GM19240 (cell line): Measurements from ENCODE around the gene GTPBP2.
"Not testable (repeated sequence)": the region's sequence is repeated elsewhere in the genome, so short reads cannot be mapped to it uniquely, and the experiment has no call there.

Experiments
- DNase-seq: peaks from one replicate; pipeline ENCODE4 v3.0.0; 2011; ENCODE audit warnings: low spot score; ENCODE audit not compliant: insufficient read length

GTPBP2 gene

DNA sequence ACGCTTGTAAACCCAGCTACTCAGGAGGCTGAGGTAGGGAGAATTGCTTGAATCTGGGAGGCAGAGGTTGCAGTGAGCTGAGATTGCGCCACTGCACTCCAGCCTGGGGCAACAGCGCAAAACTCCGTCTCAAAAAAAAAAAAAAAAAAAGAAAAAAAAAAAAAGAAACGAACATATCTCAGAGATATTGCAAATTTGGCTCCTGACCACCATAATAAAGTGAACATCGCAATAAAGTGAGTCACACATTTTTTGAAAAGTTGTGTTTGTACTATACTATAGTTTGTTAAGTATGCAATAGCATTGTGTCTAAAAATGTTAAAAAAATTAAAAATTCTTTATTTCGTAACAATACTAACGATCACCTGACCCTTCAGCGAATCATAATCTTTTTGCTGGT is 29.1 kb upstream of the GTPBP2 start:
- DNase-seq, result no peak

DNA sequence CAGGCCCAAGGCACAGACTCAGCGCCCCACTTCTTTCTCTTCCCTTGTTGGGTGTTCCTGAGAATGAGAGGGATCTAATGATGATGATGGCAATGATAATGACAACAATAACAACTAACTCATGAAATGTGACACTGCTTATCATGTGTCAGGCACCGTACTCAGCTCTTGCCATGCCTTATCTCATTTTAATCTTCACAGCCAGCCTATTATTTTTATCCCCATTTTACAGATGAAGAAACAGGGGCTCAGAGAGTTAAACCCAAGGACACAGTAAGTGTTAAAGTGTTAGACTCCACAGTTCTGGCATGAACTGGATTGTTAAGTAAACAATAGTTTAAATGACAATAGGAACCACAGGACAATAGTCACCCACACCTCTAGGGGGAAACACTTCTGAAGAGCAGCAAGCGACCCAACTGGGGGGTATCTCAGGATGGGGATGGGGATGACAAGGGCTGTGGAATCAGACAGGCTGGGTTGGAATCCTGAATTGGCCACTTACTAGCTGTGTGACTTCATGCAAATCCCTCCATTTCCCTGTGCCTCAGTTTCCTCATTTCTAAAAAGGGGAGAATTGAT is 28.2 kb upstream of the GTPBP2 start:
- DNase-seq, result no peak

DNA sequence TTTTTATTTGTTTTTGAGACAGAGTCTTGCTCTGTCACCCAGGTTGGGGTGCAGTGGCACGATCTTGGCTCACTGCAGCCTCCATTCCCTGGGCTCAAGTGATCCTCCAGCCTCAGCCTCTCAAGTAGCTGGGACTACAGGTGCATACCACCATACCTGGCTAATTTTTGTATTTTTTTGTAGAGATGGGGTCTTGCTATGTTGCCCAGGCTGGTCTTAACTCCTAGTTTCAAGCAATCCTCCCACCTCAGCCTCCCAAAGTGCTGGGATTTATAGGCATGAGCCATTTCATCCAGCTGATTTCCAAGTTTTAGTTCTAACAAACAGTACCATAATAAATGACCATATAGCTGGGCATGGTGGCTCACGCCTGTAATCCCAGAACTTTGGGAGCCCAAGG is 23.8 kb upstream of the GTPBP2 start:
- not testable (repeated sequence) for DNase-seq

DNA sequence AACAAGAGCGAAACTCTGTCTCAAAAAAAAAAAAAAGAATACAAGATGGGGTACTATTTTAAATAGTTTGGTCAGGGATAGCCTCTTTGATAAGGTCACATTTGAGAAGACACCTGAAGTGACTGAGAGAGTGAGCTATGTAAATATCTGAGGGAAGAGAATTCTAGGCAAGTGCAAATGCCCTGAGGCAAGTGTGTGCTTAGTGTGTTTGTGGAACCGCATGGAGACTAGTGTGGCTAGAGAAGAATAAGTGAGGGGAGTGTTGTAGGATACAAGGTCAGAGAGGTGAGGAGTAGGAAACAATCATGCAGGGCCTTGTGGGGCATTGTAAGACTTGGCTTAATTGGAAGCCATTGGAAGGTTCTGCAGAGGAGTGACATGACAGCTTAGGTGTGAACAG is 19.2 kb upstream of the GTPBP2 start:
- no peak for DNase-seq

DNA sequence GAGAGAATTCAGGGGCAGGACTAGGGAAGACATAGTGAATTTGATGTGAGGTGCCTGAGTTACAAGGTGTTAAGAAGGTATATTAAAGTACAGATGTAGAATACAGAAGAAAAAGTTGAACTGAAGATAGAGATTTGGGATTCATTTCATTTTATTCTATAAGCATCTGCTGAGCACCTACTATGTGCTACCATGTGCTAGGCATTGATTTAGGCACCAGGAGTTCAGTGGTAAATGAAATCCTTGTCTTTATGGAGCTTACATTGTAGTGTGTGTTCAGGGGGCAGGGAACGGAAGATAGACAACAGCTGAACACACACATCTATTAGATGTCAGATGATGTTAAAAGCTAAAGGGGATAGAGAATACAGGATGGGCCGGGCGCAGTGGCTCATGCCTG is 18.5 kb upstream of the GTPBP2 start:
- no peak for DNase-seq

DNA sequence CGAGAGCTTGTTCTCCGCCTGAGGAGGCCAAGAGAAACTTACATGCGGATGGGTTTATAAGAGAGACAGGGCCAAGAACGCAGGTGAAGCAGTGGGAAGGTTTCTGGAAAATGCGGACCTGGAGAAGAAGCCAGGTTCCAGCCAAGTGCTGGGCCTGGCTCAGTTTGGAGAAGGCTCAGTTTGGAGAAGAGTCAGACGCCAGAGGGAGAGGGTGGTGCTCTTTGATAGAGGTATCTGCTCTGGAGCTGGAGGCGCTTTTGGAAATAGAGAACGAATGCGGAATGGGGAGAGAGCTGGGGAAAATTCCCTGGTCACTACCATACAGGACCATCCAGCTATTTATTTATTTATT is 16.5 kb upstream of the GTPBP2 start:
- DNase-seq, result no peak

DNA sequence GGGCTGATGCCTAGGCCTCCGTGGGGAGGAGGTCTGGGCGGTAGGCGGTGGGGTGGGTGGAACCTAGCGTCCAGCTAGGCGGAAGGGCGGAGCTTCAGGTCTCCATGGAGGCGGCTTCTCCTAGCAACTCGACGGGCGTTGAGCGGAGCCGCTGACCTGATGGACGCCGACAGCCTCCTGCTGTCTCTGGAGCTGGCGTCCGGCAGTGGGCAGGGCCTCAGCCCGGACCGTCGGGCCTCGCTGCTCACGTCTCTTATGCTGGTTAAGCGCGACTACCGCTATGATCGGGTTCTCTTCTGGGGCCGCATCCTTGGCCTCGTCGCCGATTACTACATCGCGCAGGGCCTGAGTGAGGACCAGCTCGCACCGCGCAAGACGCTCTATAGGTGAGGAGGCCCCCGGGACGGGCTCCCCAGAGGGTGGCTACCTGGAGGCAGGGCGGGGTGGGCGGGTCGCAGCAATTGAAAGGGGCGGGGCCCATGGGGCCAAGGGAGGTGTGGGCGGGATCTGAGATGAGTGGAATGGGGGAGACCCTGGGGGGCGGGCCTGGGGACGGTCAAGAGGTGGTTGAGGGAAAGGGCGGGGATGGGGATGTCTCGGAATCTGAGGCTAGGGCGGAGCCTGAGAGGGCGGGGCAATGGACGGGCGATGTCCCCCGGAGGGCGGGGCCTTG is 16.0 kb upstream of the GTPBP2 start, which contains the start of gene RSPH9:
RSPH9 (plus strand) TSS at position 97 of the 673 bp plus-strand sequence; CDS start at position 160, 63 bp downstream.
- no peak for DNase-seq

DNA sequence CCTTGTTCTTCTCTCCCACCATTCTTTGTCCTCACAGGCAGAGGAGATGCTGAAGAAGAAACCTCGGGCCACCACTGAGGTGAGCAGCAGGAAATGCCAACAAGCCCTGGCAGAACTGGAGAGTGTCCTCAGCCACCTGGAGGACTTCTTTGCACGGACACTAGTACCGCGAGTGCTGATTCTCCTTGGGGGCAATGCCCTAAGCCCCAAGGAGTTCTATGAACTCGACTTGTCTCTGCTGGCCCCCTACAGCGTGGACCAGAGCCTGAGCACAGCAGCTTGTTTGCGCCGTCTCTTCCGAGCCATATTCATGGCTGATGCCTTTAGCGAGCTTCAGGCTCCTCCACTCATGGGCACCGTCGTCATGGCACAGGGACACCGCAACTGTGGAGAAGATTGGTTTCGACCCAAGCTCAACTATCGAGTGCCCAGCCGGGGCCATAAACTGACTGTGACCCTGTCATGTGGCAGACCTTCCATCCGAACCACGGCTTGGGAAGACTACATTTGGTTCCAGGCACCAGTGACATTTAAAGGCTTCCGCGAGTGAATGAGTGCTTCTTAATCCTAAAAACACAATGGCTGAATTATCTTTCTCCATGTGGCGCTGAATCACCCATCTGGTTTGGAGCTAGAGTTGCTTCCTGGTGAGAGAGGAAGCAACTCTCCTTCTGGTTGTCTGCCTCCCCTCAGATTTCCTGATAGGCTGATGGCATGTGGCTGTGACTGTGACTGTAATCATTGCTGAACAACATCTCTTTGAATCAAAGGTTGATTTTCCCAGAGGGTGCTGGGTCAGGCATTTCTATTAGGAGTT is 11.1 kb upstream of the GTPBP2 start:
- DNase-seq, result no peak

DNA sequence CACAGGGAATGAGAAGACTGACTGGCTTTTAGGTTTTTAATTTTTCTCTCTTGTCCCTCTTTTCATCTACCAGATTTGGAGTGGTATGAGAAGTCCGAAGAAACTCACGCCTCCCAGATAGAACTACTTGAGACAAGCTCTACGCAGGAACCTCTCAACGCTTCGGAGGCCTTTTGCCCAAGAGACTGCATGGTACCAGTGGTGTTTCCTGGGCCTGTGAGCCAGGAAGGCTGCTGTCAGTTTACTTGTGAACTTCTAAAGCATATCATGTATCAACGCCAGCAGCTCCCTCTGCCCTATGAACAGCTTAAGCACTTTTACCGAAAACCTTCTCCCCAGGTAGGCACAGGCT is 7.2 kb upstream of the GTPBP2 start:
- no peak for DNase-seq

DNA sequence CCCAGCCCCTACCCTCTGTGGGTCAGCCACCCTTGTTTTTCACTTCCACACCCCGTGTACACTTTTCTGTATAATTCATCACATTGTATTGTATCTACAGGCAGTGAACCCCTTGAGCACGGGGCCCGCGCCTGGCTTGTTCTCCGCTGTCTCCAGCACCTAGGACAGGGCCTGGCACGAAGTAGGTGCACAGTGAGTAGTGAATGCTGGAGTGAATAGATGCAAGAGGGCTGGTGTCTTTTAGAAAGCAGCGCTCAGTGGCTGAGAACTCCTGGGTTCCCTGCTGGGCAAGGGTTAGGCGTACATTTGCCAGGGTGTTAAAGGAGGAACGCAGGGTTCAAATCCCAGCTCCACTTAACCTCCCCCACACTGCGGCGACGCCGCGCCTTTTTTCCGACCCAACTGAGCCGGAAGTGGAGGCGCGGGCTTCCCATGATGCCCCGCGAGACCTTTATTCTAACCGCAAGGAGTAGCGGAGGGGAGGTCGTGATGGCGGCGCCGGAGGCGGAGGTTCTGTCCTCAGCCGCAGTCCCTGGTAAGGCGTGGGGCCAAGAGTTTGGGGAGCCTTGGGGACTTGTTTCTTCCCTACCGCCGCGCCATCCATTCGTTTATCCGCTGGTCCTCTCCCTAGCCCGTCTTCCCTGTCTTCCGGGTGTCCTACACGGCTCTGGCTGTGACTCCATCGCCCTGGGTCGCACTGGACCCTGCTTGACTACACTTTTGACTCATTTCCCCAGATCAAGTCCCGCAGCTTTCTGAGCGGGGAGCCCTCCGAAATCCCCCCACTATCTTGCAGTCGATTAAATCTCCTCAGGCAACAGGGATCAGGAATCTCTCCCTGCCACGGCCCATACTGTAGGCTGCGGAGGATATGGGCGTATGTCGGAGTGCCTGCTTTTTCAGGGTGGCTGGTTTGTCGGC is 6.6 kb upstream of the GTPBP2 start, which contains the start of gene MAD2L1BP:
MAD2L1BP (plus strand) TSS at position 454 of the 921 bp plus-strand sequence; CDS start at position 490, 36 bp downstream.
- peak; percentile 64 for DNase-seq

DNA sequence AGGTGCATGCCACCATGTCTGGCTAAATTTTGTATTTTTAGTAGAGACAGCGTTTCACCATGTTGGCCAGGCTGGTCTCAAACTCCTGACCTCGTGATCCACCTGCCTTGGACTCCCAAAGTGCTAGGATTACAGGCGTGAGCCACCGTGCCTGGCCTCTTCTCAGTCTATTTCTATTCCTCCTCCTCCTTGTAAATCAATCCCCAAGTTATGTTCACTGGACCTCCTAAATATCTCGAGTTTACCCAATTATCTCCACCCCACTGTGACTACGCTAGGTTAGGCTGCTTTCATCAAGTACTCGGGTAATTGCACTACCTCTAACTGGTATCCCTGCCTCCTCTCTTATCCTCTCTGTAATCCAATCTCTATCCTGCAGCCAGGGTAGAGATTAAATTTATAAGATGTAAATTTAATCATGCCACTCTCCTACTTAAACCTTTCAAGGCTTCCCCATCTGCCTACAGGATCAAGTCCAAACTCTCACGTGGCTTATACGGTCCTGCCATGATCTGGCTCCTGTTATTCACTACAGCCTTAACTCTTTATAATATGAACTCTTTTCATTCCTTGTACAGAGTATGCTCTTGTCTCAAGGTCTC is 5.7 kb upstream of the GTPBP2 start:
- no peak for DNase-seq

DNA sequence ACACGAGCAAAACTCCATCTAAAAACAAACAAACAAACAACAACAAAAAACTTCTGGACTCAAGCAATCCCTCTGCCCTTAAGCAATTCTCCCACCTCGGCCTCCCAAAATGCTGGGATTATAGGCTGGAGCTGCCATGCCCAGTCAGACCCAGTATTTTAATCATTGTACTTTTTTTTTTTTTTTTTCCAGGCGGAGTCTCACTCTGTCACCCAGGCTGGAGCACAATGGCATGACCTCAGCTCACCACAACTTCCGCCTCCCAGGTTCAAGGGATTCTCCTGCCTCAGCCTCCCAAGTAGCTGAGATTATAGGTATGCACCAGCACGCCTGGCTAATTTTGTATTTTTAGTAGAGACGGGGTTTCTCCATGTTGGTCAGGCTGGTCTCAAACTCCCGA is 3.9 kb upstream of the GTPBP2 start:
- DNase-seq, result not testable (repeated sequence)

DNA sequence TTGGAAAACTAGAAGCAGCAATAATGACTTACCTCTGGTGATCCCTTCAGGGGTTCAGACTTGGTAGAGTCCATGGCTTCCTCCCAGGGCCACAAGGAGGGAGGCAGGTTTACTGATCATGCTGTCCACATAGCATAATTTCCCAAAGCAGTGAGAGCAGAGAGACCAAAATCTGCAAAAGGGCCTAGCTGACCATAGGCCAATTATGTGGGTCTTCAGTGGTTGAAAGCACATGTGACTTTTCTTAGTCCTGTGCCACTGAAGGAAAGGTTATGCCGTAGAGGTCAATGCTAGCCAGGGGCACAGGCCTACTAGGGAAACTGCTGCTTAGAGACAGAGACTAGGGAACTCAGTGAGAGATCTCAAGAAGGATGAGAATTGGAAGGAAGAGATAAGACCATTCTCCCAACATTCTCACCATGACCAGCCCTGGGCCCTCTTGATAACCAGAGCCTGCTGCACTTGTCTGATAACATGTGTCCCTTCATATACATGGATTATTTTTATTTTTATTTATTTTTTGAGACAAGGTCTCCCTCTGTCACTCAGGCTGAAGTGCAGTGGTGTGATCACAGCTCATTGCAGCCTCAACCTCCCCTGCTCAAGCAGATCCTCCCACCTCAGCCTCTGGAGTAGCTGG is 2.0 kb upstream of the GTPBP2 start:
- DNase-seq, result no peak

DNA sequence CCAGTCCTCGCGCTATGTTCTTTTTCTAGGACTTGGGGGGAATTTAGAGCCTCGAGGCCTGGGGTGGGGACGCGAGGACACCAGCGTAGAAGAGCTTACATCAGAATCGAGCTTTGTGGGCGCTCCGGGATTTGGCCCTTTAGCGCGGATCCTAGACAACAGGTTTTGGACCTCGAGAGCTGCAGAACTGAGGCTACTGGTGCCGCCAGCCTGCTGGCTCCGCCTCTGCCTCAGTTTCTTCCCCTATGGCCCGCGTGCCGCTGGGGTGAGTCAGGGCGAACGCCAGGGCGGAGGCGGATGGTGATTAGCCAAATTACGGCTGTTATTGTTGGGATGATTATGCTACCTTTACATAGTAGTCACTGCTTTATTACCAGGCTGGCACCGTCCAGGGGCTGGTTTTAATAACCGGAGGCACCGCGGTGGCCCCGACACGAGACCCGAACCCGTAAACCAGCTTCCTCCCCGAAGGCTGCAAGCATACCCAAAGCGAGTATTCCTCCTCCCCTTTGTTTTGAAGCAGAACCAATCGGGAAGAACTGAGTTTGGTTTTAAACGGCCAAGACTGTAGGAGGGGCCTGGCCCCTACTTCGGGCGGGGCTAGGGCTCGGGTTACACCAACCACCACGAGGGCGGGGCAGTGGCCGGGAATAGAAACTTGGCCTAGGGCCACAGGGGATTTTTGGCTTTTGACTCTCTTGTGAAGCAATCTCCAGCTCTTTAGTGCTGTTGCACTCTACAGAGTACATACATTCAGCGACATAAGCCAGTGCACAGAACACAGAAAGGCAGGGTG is 639 bp upstream of the GTPBP2 start:
- peak; percentile 92 for DNase-seq

DNA sequence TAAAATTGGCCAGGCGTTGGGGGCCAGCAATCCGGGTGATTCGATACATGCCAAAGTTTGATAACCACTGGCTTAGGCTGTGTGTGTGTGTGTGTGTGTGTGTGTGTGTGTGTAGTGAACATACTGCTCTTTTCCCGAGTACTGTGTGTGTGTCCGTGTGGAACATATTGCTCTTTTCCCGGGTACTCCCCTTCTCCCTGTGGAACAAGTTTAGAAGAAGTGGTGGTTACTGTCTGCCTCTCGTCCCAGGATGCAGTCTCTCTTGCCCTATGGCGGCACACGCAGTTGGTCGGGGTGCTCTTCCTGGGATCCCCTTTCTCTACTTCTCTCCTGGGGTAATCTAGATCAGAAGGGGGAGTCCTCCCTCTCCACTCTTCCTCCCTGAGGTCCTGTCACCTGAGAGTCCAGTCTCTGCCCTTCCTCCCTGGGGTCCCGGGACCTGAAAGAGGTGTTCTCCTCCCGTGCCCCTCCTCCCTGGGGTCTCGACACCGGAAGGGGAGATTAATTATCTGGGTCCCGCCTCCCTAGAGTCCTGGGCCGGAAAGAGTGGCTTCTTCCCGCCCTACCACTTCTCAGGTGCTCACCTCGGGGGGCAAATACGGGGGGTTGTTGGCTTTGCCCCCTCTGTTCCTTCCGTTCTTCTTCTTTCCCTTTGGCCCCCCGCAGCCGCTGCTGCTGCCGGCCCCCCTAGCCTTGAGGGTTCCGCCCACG is 516 bp downstream of the GTPBP2 start:
- no peak for DNase-seq

DNA sequence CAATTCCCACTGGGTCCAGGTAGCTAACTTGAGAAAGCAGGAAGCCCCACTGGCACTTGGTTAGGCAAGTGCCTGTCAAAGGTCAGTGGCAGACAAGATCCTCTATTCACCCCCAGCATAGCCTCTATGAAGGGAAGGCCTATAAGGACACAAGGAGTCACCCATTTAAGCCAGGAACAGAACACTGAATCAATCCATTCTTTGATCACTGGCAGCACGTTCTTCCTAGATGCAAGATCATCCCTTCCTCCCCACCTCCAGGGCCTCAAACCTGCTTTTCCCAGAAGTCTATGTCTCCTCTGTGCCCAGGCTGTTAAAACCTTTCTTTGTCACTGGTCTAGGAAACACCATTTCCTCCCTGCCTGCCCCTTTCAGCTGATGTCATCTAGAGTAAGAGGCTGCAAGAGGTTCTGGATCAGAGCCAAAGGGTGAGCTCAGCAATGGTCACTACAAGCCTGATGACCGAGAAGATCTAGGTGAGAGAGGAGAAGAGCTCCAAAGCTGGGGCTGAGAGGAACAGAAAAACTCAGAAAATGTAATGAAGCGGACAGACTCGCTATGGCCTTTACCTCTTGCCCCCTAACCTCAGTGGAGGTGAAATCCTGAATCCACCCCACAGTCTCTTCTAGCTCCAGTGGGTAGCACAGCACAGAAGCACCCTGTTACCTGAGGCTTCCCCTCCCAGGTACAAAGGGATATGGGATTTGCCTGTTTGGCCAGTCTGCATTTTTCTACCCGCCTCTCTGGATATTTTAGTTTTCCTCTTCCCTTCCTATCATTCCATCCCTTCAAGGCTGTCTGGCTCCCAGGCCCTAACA is 1.8 kb downstream of the GTPBP2 start:
- DNase-seq, result no peak

DNA sequence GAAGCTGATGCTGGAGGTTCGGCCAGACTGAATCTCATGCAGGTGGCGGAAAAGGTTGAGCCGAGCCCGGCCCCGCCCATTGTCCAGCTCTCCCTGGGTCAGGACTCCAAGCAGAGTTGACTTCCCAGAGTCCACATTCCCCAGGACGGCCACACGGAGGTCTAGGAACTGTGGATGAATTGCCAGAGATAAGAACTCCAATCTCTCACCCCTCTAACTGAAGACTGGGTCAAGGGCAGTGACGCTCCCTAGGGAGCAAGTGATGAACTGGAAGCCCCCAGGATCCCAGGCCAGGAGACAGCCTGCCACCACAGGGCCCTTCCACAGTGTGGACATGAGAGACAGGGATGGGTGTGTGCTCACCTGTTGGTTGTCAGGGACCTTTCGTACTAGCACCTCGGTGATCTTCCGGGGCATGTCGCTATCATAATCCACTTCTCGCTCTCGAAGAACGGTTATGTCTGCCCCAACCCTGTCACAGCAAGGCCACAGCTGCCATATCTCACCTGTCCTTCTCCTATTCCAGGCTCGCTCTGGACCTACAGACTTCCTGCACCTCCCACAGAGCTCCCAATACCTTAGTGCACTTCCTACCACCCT is 3.6 kb downstream of the GTPBP2 start:
- no peak for DNase-seq

DNA sequence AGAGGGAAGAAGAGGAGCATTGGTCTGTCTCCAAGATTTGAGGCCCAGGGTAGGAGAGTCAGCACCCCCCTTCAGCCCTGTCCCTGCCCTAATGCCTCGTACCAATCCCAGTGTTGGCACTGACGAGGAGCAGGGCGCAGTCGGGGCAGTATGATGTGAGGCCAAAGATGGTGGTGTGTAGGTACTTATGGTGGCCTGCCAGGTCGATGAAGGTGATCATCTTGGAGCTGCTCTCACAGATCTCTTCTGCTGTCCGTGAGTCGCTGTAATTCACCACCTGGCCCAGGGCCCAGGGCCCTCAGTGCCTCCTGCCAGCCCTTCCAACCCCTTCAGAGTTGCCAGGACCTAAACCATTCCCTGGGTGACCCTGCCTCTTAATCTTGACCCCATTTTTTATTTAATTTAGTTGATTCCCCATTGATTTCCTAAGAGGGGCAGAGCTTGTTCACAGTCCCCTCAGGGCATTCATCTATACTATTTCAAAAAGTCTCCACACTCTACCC is 4.2 kb downstream of the GTPBP2 start:
- DNase-seq, result no peak
